Activated CD4-positive, alpha-beta T cell treated with anti-CD3 and anti-CD28 coated beads, Interleukin-2, Interleukin-6, amounts not matched to agents 100 ng/mL and 50 ng/mL, durations not matched to agents 16 hours and 8 hours (primary cell): ENCODE measurements around the gene CHST13.

ENCODE experiments used
- DNase-seq: peaks from one replicate; pipeline ENCODE4 v3.0.0-alpha.2; 2020

CHST13 gene

DNA sequence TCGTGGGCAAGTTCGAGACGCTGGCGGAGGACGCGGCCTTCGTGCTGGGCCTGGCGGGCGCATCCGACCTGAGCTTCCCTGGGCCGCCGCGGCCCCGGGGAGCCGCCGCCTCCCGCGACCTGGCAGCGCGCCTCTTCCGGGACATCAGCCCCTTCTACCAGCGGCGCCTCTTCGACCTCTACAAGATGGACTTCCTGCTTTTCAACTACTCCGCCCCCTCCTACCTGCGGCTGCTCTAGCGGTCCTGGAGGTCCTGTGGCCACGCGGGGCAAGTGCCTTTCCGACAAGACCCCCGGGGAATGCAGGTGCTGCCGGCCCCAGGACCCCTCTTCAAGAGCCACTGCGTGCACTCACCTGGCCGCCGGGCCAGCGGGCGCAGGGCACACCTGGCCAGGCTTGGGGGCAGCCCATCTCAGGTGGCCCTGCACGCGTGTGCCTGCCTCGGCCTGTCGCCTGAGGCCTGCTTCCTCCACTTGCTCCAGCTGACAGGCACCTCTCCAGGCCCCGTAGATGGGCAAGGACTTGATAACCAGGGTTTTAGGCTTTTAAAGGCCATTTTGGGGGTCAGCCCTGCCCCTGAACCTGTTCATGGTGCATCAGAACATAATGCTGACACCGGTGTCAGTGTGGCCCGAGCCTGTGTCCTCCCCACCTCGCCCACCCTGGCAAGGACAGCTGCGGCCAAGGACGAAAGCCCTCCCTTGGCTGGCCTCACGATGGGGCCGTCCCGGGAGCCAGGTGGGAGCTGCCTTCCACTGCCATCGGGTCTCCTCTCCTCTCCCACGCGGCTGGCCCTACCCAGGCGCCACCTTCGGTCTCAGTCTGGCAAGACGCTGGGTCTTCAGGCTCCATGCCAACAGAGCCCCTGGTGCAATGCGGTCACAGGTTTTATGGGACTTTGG lies 18.6 kb downstream of the CHST13 start:
- DNase-seq = no peak

- no peak for DNase-seq
These were observed 19.6 kb downstream of the CHST13 start for GRCh38 chr3:126543457-126544061.

DNA sequence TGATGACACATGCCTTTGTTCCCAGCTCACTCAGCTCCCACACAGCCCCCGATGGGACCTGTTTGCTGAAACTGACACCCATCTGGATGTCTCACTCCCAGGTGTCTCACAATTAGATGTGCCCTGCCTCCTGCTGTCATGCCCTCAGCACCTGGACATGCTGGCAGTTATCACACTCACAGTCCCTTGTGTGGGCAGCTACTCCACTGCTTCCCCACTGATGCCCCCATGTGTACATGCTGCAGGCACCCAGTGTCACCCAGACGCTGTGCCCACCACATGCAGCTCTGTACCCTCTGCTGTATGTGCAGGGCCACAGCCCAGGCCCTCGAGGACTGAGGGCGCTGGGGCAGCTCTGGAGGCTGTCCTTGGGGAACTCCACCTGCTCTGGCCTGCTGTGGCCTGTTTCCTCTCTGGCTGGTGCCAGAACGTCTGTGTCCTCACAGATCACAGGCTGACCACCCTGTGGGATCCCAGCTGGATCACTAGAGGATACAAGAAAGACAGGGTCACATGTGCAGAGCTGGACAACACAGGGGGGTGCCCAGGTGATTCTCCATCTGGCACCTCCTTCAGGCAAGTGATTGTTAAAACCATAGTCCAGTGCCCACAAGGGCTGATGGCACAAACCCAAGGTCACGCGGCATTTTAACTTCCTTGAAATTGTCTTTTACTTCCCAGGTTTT lies 20.8 kb downstream of the CHST13 start:
- no peak for DNase-seq

DNA sequence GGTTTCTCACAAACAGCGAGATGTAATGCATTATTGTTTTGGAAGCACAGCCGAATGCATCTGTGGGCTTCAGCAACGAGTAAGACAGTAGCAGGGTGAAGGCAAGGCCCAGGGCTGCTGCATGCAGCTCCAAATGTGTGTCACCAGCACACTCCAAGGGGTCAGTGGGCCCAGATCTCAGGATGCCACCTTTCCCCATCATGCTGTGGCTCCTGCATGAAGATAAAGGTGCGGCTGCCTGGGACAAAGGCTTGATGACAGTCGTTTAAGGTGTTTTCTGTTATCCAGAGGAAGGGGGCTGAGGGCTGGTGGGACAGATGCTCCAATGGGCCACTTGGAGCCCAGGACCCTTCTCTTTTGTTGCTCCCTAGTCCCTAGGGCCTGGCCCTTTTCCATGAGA lies 21.6 kb downstream of the CHST13 start:
- DNase-seq = no peak

- DNase-seq = no peak
These were observed 22.1 kb downstream of the CHST13 start for GRCh38 chr3:126546013-126546412.

GRCh38 chr3:126546549-126547239 lies 22.7 kb downstream of the CHST13 start:
- no peak for DNase-seq

- DNase-seq = no peak
These were observed 23.8 kb downstream of the CHST13 start for GRCh38 chr3:126547721-126548120.

- no peak for DNase-seq
These were observed 24.9 kb downstream of the CHST13 start for GRCh38 chr3:126548556-126549466.

DNA sequence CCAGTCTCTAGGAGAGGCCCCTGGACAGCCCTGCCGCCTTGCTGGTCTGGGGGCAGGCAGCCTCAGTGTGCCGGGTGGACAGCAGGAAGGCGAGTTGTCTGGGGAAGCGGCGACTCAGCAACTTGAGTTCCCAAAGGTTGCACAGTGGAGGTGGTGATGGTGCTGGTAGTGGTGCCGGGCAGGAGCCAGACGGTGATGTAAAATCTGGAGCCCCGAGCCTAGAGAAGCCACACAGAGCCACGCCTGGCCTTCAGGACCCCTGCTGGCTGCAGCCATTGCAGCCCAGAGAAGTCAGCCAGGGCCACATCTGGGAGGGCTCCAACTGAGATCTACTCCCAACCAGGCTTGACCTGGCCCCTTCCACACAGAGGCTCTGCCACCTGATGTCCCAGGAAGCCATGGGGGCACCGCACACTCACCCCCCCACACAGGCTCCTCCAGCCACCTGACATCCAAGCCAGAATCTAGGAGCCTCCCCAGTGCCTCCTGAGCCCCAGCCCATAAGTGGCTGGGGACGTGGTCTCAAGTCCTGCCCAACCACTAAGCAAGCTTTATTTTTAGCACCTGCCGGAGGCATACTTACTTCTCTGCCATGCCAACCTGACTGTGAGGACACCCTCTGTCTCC lies 26.0 kb downstream of the CHST13 start:
- DNase-seq = no peak

DNA sequence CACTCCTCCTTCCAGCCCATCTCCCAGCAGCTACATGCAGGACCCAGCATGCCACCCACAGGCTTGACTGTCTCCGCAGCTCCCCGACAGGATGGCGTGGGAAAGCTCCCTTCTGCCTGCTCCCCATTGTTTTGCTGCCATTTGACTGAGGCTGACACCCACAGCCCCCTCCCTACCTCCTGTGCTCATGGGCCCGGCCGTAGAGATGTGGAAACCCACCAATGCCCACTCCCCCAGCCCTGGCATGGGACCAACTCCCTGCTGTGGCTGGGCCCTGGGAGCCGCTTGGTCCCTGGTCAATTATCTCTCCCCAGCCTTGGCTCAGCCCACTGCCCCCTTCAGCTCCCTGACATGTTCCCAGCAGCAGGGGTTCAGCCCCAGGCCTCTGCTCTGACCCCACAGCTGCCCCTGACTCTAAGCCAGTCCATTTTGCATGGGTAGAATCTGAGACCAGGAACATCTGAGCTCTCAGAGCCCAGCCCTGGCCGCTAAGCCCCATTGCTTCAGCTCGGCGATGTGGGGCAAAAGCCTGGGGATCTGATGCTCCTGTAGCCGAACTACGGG lies 26.6 kb downstream of the CHST13 start:
- DNase-seq = no peak

DNA sequence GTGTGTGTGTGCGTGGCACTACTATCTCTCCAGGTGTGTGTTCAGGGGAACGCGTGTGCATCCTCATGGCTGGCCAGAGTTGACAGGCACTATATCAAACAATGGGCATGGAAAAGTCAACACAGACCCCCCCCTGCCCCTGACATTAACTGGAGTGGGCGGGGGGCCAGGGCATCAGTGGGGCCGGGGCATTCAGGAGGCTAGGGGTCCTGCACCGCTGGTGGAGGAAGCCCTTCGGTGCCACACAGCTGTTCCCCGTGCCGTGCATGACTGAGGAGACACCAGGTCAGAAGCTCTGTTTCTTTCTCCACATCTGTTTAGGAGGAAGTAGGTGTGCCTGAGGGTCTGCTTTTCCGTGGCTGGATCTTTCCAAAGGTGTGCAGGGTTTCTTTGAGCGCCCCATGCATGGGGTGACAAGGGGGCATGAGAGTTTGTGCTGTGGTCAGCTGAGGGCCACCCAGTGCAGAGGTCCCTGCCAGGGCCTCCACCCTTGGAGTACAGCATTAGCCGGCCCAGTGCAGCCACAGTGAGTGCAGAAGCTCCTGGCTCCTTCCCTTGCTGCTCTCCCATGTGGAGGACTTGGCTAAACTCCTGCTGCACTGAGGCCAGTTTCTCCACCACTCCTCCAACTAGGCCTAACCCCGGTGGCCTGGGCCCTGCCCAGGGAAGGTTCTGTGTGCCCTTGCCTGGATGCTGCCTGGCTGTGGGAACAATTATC lies 27.3 kb downstream of the CHST13 start:
- DNase-seq = no peak

GRCh38 chr3:126551839-126552687 lies 28.1 kb downstream of the CHST13 start:
- no peak for DNase-seq

DNA sequence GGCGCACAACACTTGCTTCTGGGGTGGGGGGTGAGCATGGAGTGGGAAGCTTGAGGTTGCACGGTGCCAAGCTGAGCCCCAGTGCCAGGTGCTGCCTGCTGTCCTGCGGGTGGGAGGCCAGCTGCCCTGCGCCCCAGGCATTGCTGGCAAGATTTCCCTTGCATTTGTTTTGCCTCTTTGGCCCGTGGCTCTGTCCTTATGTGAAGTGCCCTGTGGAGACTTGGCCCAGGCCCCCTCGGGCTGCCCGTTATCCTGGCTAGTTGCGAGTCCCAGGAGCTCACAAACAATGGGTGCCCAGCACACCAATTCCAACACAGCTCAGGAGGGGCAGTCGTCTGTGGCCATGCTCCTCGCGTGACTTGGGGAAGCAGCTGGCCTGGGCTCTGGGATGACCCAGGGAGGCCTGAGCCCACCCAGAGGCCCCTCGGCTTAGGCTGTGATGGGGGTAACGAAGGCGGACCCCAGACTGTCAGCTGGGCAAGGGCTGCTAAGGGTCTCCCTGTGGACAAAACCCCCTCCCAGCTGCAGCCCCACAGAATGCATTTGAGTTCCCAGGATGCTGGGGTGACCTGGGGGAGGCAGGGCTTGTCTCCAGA lies 28.8 kb downstream of the CHST13 start:
- DNase-seq = no peak

DNA sequence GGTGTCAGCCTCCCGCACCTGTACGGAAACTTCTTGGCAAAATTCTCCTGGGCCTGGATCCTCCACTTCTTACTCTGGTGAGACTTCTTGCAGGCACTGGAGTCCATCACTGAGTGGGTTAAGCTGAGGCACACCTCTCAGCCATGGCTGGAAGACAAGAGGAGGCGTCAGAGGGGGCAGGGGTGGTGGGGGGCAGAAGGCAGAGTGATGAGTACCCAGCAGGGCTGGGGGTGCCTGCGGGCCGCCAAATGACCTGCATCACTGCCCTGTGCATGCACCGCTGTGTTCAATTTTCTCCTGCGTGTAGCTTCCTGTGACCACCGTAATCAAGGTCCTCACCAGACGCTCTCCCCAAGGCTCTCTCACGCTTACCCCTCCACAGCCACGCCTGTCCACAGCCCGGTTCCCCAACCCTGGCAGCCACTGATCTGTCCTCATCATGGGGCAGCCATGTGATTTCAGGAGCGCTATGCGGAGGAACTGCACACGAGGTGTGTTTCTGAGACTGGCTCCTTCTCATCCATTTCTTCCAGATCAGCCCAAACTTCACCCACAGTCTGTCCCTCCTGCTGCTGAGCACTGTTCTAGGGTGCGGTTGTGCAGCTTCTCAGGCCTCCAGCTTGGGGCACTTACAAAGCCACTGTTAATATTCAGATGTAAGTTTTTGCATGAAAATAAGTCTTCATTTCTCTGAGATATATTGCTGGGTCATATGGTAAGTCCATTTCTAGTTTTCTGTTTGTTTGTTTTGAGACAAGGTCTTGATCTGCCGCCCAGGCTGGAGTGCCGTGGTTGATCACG lies 29.5 kb downstream of the CHST13 start:
- DNase-seq = no peak

- no peak for DNase-seq
These were observed 30.9 kb downstream of the CHST13 start for GRCh38 chr3:126554560-126555525.

DNA sequence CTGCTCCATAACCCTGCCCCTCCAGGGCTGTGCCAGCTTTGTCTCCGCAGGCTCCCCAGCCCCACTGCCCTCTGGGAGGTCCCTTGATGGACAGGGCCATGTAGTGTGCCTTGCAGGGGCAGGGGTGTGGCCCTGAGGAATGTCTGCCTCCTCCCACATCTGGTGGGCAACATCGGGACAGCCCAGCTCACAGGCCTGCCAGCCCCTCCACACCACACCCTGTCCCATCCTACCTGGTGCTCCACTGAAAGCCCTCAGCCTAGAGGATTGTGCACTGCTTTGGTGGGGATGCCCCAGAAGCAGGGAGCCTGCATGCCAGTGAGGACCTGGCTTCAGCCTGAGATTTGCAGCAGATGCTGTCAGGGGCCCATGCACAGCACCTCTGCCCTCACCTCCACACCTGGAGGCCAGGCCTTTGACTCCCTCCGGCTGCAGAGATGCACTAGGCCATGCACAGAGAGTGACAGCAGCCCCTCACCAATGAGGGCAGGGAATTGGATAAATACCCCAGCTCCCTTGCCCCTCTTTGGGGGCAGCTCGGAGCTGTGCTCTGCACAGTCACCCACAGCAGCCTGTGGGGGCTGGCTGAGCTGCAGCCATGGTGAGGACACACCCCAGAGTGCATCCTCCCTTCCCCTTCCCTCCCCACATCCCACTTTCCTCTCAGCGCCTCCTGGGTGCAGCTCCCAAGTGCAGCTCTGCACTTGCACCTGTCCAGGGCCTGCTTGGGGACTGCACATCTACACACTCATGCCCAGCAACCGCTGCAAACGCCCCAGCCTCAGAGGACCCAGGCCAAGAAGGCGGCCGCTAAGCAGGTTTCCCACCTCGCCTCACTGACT lies 32.1 kb downstream of the CHST13 start:
- DNase-seq = no peak
